ENCODE results near the gene EFTUD2. TPM values are rescaled to one million over a fixed set of nuclear protein-coding genes. Genes with fewer than 3 reads are reported as not detected.
A peak's percentile ranks its signal among the peaks of the same experiment; 100 is the strongest.

The EFTUD2 gene
- total RNA-seq, 1 donor from 2014 or later: 98.4 TPM

DNA sequence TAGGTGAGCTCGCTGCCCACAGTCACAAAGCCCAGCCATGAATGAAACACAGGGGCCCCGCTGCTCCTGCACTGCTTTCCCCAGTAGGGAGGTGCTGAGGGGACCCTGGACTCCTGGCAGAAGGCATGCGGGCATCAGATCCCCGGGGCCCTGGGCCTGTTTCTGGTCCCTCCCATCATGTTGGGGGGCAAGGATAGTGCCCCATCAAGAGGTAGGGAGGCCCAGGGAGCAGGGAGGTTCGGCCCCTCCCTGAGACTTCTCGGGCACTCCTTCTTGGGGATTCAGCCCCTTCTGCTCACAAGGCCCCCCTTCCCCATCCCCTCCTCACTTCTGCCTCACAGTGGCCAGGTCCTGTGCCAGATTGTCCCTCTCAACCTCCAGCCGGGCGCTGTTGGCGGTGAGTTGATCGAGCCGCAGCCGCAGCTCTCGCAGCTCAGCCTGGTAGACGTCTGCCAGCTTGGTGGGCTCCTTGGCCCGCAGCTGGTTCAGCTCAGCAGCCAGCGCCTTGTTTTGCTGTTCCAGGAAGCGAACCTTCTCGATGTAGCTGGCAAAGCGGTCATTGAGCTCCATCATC, 15.5 kb upstream of the EFTUD2 start:
- DNase-seq (ENCODE audit: low read depth): no peak
- H3K27me3 ChIP-seq (ENCODE audit: control insufficient read depth, insufficient read depth, low read length): peaks cover 5% of the 10 kb centered on the region
- H3K36me3 ChIP-seq (ENCODE audit: control insufficient read depth, insufficient read depth, low read length): no peaks in the 10 kb centered on the region
- no peak overlapping the region for H3K4me3 ChIP-seq (ENCODE audit: low read depth, low read length)
- TF ChIP-seq, protein P1, sequence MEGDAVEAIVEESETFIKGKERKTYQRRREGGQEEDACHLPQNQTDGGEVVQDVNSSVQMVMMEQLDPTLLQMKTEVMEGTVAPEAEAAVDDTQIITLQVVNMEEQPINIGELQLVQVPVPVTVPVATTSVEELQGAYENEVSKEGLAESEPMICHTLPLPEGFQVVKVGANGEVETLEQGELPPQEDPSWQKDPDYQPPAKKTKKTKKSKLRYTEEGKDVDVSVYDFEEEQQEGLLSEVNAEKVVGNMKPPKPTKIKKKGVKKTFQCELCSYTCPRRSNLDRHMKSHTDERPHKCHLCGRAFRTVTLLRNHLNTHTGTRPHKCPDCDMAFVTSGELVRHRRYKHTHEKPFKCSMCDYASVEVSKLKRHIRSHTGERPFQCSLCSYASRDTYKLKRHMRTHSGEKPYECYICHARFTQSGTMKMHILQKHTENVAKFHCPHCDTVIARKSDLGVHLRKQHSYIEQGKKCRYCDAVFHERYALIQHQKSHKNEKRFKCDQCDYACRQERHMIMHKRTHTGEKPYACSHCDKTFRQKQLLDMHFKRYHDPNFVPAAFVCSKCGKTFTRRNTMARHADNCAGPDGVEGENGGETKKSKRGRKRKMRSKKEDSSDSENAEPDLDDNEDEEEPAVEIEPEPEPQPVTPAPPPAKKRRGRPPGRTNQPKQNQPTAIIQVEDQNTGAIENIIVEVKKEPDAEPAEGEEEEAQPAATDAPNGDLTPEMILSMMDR (IDR thresholded peaks at IDR 0.05; ENCODE audit: insufficient read depth, low read length, poor library complexity, severe bottlenecking): no peak

DNA sequence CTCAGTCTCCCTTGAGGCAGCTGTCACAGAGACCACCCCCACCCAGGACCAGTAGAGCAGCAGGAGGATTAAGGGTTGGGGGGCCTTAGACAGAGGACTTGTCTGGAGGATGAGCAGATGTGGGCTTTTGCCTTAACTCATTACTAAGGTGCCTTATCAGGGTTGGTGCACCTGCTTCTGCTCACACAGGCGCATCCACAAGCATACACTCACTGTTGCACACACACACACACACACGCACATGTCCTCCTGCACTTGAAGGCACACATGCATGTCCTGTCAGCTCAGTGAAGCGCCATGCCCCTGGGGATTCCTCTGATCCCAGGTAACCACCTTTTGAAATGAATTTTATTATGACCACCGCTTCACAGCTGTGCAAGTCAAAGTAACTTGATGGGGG, 14.9 kb upstream of the EFTUD2 start:
- TF ChIP-seq, protein P1 (IDR thresholded peaks at IDR 0.05; ENCODE audit: insufficient read depth, low read length, poor library complexity, severe bottlenecking): no peak
- no peak for DNase-seq (ENCODE audit: low read depth)
- Histone ChIP-seq H3K36me3 (ENCODE audit: control insufficient read depth, insufficient read depth, low read length) (no peaks in the 10 kb centered on the region), H3K27me3 (ENCODE audit: control insufficient read depth, insufficient read depth, low read length) (peaks cover 5% of the 10 kb centered on the region), H3K4me3 (ENCODE audit: low read depth, low read length) (no peak overlapping the region)

DNA sequence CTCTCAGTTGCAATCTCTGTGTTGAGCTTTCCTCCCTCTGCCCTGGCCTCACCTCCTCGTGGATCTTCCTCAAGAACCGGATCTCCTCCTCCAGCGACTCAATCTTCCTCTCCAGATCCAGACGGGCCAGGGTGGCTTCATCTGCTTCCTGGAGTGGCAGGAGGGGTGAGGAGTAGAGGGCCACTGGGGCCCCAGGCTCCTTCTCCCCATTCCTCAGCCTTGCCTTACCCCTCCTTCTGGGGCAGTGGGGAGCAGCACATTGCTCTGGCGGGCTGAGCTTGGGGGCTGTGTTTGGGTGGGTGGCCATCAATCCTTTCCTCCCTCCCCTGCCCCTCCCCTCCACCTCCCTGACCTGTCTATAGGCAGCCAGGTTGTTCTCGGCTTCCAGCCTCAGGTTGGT, 14.4 kb upstream of the EFTUD2 start:
- TF ChIP-seq, protein P1 (IDR thresholded peaks at IDR 0.05; ENCODE audit: insufficient read depth, low read length, poor library complexity, severe bottlenecking): no peak
- DNase-seq (ENCODE audit: low read depth): no peak
- H3K36me3 ChIP-seq (ENCODE audit: control insufficient read depth, insufficient read depth, low read length): no peaks in the 10 kb centered on the region

DNA sequence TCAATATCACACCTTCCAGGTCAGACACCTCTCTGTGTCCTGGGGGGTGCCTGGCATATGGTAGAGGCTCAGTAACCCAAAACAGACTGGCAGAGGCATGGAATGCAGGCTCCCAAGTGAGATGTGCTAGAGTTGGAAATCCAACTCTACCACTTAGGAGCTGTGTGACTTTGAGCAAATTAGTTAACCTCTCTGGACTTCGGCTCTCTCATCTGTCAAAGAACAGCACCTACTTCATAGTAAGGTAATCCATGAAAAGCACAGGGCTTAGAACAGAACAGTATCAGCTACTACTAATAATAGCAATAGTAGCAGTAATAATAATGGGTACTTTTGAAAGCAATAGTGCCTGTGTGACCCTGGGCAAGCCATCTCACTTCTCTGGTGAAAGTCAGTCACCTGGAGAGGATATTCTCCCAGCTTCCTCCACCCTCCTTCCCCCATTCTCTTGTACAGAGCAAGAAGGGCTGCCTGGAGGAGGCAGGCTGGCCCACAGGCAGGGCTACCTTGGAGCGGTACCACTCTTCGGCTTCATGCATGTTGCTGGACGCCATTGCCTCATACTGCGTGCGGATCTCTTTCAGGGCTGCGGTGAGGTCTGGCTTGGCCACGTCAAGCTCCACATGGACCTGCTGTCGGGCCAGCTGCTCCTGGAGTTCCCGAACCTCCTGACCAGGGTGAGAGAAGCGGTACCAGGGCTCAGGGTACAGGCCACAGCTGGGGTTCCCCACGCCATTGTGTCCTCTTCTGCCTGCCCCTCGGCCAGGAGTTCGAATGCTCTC, 13.7 kb upstream of the EFTUD2 start:
- Histone ChIP-seq H3K27me3 (ENCODE audit: control insufficient read depth, insufficient read depth, low read length) (peaks cover 5% of the 10 kb centered on the region), H3K36me3 (ENCODE audit: control insufficient read depth, insufficient read depth, low read length) (no peaks in the 10 kb centered on the region), H3K4me3 (ENCODE audit: low read depth, low read length) (no peak overlapping the region)
- TF ChIP-seq, protein P1 (IDR thresholded peaks at IDR 0.05; ENCODE audit: insufficient read depth, low read length, poor library complexity, severe bottlenecking): no peak
- no peak for DNase-seq (ENCODE audit: low read depth)

More for the DNA sequence above, 14.4 kb upstream of the EFTUD2 start:
- Histone ChIP-seq H3K4me3 (ENCODE audit: low read depth, low read length) (no peak overlapping the region), H3K27me3 (ENCODE audit: control insufficient read depth, insufficient read depth, low read length) (peaks cover 5% of the 10 kb centered on the region)

DNA sequence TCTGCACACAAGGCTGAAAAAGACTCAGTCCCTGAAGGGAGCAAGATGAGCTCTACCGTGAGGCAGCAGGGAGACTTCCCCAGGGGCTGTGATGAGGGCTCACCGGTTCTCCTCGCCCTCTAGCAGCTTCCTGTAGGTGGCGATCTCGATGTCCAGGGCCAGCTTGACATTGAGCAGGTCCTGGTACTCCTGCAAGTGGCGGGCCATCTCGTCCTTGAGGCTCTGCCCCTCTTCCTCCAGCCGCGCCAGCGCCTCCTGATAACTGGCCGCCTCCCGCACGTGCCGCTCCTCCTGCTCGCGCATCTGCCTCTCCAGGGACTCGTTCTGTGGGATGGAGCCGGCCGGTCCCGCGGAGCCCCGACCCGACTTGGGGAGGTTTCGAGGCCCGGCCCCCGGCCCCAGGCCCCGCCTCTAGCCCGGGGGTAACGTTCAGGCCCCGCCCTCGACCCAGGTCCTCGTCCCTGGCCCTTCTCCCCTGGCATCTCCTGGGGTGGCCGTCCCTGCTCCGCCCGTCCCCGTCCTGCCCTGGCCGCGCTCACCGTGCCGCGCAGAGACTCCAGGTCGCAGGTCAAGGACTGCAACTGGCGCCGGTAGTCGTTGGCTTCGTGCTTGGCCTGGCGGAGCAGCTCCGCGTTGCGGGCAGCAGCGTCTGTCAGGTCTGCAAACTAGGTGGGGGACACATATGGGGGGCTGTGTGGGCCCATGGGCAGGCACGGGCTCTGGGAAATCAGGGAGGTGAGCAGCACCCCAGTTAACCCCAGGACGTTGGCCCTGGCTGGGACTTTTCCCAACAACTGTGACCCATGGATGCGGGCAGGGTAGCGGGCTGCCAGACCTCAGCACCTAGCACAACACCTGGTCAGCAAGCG, 12.1 kb upstream of the EFTUD2 start:
- H3K4me3 ChIP-seq (ENCODE audit: low read depth, low read length): no peak overlapping the region
- TF ChIP-seq, protein P1 (IDR thresholded peaks at IDR 0.05; ENCODE audit: insufficient read depth, low read length, poor library complexity, severe bottlenecking): peak; percentile 76
- no peaks in the 10 kb centered on the region for H3K36me3 ChIP-seq (ENCODE audit: control insufficient read depth, insufficient read depth, low read length)
- no peak for DNase-seq (ENCODE audit: low read depth)
- peaks cover 5% of the 10 kb centered on the region for H3K27me3 ChIP-seq (ENCODE audit: control insufficient read depth, insufficient read depth, low read length)

Measured in kidney epithelial cell (primary cell).